Measurements from ENCODE around the gene PNPLA1.
A peak's percentile ranks its signal among the peaks of the same experiment; 100 is the strongest.

The PNPLA1 gene

DNA sequence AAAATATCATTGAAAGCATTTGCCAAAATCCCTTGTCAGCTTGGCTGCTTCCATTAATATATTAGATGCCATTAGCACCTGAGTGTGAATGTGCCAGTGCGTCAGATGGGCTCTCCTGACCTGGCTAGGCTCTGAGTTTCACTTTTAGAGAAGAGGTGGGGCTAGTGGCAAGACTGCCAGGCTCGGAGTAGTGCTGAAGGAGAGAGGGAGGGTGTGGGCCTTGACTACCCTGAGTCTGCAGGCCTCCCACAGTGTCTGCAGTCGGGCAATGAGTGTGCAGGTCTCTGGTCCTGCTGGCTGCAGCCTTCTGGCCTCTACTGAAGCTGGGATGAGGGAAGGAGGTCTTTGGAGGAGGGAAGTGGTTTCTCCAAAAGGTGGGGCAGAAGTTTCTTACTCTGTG, 34.6 kb upstream of the PNPLA1 start:
- in situ Hi-C loops (cut with MboI; ENCODE audit: low sequenced_read_pairs, unreplicated experiment): no loop called here

DNA sequence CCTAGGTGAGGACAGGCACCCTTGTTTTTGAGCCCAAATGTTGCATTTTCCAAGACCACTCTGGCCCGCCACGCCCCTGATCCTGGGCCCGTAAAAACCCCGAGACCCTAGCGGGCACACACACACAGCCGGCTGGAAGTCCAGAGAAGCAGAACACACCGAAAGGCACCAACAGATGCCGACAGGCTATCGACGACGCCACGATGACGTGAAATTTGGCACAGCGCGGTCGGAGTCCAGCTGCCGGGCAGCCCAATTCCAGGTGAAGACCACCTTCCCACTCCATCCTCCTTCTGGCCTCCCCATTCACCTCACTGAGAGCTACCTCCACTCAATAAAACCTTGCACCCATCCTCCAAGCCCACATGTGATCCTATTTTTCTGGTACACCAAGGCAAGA, 34.0 kb upstream of the PNPLA1 start:
- in situ Hi-C loops (cut with MboI; ENCODE audit: low sequenced_read_pairs, unreplicated experiment): no loop called here
- TF ChIP-seq, protein P1, sequence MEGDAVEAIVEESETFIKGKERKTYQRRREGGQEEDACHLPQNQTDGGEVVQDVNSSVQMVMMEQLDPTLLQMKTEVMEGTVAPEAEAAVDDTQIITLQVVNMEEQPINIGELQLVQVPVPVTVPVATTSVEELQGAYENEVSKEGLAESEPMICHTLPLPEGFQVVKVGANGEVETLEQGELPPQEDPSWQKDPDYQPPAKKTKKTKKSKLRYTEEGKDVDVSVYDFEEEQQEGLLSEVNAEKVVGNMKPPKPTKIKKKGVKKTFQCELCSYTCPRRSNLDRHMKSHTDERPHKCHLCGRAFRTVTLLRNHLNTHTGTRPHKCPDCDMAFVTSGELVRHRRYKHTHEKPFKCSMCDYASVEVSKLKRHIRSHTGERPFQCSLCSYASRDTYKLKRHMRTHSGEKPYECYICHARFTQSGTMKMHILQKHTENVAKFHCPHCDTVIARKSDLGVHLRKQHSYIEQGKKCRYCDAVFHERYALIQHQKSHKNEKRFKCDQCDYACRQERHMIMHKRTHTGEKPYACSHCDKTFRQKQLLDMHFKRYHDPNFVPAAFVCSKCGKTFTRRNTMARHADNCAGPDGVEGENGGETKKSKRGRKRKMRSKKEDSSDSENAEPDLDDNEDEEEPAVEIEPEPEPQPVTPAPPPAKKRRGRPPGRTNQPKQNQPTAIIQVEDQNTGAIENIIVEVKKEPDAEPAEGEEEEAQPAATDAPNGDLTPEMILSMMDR (IDR thresholded peaks at IDR 0.05; ENCODE audit: borderline replicate concordance, control extremely low read depth, extremely low read depth, insufficient read depth, missing control alignments): no peak
- DNase-seq (ENCODE audit: low spot score): no peak

More for the DNA sequence above, 34.6 kb upstream of the PNPLA1 start:
- no peak for DNase-seq (ENCODE audit: low spot score)
- TF ChIP-seq, protein P1 (IDR thresholded peaks at IDR 0.05; ENCODE audit: borderline replicate concordance, control extremely low read depth, extremely low read depth, insufficient read depth, missing control alignments): no peak

DNA sequence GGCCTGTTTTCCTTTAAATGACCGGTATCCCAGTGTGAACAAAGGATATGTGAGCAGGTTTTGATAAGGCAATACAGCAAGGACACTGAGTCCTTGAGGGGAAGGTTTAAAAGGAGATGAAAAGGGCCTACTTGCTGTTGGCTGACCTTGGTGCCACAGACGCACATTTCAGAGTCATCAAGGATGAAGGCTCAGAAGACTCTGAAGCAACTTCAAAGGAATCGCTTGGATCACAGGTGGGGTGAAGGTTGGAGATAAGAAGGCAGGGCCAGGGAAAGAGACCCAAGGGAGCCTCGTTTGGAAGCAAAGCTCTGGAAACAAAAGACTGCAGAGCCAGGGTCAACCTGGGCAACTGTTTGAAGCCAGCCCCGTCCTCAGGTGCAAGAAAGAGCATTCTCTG, 30.1 kb upstream of the PNPLA1 start:
- in situ Hi-C loops (cut with MboI; ENCODE audit: low sequenced_read_pairs, unreplicated experiment): no loop called here
- no peak for DNase-seq (ENCODE audit: low spot score)
- TF ChIP-seq, protein P1 (IDR thresholded peaks at IDR 0.05; ENCODE audit: borderline replicate concordance, control extremely low read depth, extremely low read depth, insufficient read depth, missing control alignments): no peak

DNA sequence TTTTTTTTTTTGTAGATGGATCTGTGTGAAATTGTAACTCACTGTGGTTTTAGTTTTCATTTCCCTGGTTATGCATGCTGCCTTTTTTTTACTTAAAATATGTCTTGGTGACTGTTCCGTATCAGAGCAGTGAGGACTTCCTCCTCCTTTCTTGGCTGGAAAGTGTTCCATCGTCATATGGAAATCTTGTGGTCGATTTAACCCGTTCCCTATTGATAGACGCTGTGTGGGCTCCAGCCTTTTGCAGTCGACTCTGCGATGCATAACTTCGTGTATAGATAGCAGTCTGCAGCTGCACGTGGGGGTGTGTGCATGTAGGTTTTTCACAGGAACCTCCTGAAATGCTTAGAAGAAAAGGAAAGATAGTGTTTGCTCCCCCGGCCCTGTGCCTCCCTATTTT, 28.1 kb upstream of the PNPLA1 start:
- TF ChIP-seq, protein P1 (IDR thresholded peaks at IDR 0.05; ENCODE audit: borderline replicate concordance, control extremely low read depth, extremely low read depth, insufficient read depth, missing control alignments): no peak
- peak; percentile 71 for DNase-seq (ENCODE audit: low spot score)
- in situ Hi-C loops (cut with MboI; ENCODE audit: low sequenced_read_pairs, unreplicated experiment): no loop called here

DNA sequence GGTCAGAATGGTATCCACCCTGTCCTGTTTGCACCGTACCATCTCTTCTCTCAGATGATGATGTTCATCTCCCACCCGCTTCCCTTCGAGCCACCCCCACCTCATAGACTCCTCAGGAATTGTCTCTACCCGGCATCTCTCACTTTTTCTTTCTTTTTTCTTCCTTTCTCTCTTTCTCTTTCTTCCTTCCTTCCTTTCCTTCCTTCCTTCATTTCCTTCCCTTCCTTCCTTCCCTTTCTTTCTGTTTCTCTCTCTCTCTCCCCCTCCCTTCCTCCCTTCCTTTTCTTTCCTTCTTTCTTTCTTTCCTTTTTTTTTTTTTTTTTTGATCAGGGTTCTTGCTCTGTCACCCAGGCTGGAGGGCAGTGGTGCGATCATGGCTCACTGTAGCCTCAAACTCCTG, 27.7 kb upstream of the PNPLA1 start:
- in situ Hi-C loops (cut with MboI; ENCODE audit: low sequenced_read_pairs, unreplicated experiment): no loop called here
- TF ChIP-seq, protein P1 (IDR thresholded peaks at IDR 0.05; ENCODE audit: borderline replicate concordance, control extremely low read depth, extremely low read depth, insufficient read depth, missing control alignments): no peak
- no peak for DNase-seq (ENCODE audit: low spot score)

DNA sequence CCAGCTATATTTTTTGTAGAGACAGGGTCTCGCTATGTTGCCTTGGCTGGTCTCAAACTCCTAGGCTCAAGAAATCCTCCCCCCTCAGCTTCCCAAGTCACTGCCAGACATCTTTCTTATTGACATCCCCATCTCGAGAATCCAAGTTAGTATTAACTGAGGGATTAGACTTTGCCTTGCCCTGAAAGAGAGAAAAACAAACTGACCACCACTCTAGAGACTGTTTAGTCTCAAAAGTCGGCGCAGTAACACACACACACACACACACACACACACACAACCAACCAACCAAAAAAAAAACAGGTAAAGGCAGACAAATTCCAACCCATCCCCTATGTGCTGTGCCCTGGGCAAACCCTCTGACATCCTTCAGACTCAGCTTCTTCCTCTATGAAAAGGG, 27.2 kb upstream of the PNPLA1 start:
- TF ChIP-seq, protein P1 (IDR thresholded peaks at IDR 0.05; ENCODE audit: borderline replicate concordance, control extremely low read depth, extremely low read depth, insufficient read depth, missing control alignments): no peak
- in situ Hi-C loops (cut with MboI; ENCODE audit: low sequenced_read_pairs, unreplicated experiment): no loop called here
- DNase-seq (ENCODE audit: low spot score): no peak

Data from GM13976 (cell line).